Measurements from ENCODE around the gene KATNB1.

KATNB1 gene

GRCh38 chr16:57785385-57785784 lies 49.8 kb downstream of the KATNB1 start:
- peaks cover 2% of the 10 kb centered on the region; the same call in 1 of the 2 replicates for H3F3A ChIP-seq (ENCODE audit: insufficient read depth, low read length)
- H3K27ac ChIP-seq (ENCODE audit: low read length) = no peak overlapping the region
- no peaks in the 10 kb centered on the region for H3K79me2 ChIP-seq (ENCODE audit: low read length)
- H3K9me2 ChIP-seq (replicated peaks; ENCODE audit: insufficient read depth, low read length) = no peaks in the 10 kb centered on the region
- H4K20me1 ChIP-seq (ENCODE audit: insufficient read depth, low read length) = no peaks in the 10 kb centered on the region
- no peak overlapping the region for H3K4me3 ChIP-seq (ENCODE audit: low read length)
- no peaks in the 10 kb centered on the region for H3K9me3 ChIP-seq (replicated peaks; ENCODE audit: insufficient read depth, low read length)
- H3K4me2 ChIP-seq (ENCODE audit: low read depth, low read length) = no peak overlapping the region
- H2AFZ ChIP-seq (ENCODE audit: low read length) = no peak overlapping the region
- H3K36me3 ChIP-seq (replicated peaks; ENCODE audit: insufficient read depth, low read length) = no peaks in the 10 kb centered on the region
- no peak for DNase-seq
- no peaks in the 10 kb centered on the region for H3K27me3 ChIP-seq (replicated peaks; ENCODE audit: insufficient read depth, low read length)
- peaks cover 1% of the 10 kb centered on the region for H3K4me1 ChIP-seq (ENCODE audit: low read length)
- no peak for TF ChIP-seq EZH2phosphoT487 (IDR thresholded peaks at IDR 0.05; ENCODE audit: low read length)
- TF ChIP-seq EZH2 (optimal IDR thresholded peaks at IDR 0.05; ENCODE audit: low read depth, low read length) = no peak
- TF ChIP-seq, protein P1, sequence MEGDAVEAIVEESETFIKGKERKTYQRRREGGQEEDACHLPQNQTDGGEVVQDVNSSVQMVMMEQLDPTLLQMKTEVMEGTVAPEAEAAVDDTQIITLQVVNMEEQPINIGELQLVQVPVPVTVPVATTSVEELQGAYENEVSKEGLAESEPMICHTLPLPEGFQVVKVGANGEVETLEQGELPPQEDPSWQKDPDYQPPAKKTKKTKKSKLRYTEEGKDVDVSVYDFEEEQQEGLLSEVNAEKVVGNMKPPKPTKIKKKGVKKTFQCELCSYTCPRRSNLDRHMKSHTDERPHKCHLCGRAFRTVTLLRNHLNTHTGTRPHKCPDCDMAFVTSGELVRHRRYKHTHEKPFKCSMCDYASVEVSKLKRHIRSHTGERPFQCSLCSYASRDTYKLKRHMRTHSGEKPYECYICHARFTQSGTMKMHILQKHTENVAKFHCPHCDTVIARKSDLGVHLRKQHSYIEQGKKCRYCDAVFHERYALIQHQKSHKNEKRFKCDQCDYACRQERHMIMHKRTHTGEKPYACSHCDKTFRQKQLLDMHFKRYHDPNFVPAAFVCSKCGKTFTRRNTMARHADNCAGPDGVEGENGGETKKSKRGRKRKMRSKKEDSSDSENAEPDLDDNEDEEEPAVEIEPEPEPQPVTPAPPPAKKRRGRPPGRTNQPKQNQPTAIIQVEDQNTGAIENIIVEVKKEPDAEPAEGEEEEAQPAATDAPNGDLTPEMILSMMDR (IDR thresholded peaks at IDR 0.05; ENCODE audit: low read length) = no peak
- no peak overlapping the region for H3K9ac ChIP-seq (ENCODE audit: low read length)

DNA sequence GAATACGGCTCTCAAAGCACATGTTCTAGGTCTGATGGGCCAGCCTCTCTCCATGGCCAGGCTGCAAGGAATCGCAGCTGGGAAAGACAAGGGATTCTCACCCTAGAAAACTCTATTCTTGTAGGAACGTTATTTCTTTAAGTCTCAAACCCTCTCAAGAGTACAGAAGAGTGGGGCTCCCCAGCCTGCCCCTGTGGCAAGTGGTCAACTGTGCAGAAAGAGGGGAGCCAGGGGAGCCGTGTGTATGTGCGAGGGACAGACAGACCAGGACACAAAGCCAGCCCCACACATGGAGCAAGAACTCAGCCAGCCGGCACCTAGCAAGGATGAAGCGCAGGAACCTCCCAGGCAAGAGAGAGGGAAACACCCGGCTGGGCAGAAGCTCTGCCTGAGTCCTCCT lies 50.4 kb downstream of the KATNB1 start:
- DNase-seq = no peak
- Histone ChIP-seq H3K4me2 (ENCODE audit: low read depth, low read length) (no peak overlapping the region), H2AFZ (ENCODE audit: low read length) (no peak overlapping the region), H4K20me1 (ENCODE audit: insufficient read depth, low read length) (no peaks in the 10 kb centered on the region), H3K79me2 (ENCODE audit: low read length) (no peaks in the 10 kb centered on the region), H3K9me2 (replicated peaks; ENCODE audit: insufficient read depth, low read length) (no peaks in the 10 kb centered on the region), H3K36me3 (replicated peaks; ENCODE audit: insufficient read depth, low read length) (no peaks in the 10 kb centered on the region), H3K27me3 (replicated peaks; ENCODE audit: insufficient read depth, low read length) (no peaks in the 10 kb centered on the region), H3K9me3 (replicated peaks; ENCODE audit: insufficient read depth, low read length) (no peaks in the 10 kb centered on the region), H3K9ac (ENCODE audit: low read length) (no peak overlapping the region), H3K27ac (ENCODE audit: low read length) (no peak overlapping the region), H3K4me3 (ENCODE audit: low read length) (no peak overlapping the region), H3F3A (ENCODE audit: insufficient read depth, low read length) (peaks cover 8% of the 10 kb centered on the region; the same call in 1 of the 2 replicates), H3K4me1 (ENCODE audit: low read length) (peaks cover 7% of the 10 kb centered on the region)
- TF ChIP-seq, protein P1 (IDR thresholded peaks at IDR 0.05; ENCODE audit: low read length) = no peak

- Histone ChIP-seq H3K9me2 (replicated peaks; ENCODE audit: insufficient read depth, low read length) (no peaks in the 10 kb centered on the region), H3K4me1 (ENCODE audit: low read length) (peaks cover 16% of the 10 kb centered on the region), H3K36me3 (replicated peaks; ENCODE audit: insufficient read depth, low read length) (no peaks in the 10 kb centered on the region), H3K9me3 (replicated peaks; ENCODE audit: insufficient read depth, low read length) (no peaks in the 10 kb centered on the region), H4K20me1 (ENCODE audit: insufficient read depth, low read length) (no peaks in the 10 kb centered on the region), H3K4me3 (ENCODE audit: low read length) (no peak overlapping the region), H3K79me2 (ENCODE audit: low read length) (no peaks in the 10 kb centered on the region), H3K27ac (ENCODE audit: low read length) (no peak overlapping the region), H2AFZ (ENCODE audit: low read length) (no peak overlapping the region), H3K27me3 (replicated peaks; ENCODE audit: insufficient read depth, low read length) (no peaks in the 10 kb centered on the region), H3F3A (ENCODE audit: insufficient read depth, low read length) (peaks cover 17% of the 10 kb centered on the region), H3K9ac (ENCODE audit: low read length) (no peak overlapping the region), H3K4me2 (ENCODE audit: low read depth, low read length) (no peak overlapping the region)
- TF ChIP-seq EZH2phosphoT487 (IDR thresholded peaks at IDR 0.05; ENCODE audit: low read length) (no peak), EZH2 (optimal IDR thresholded peaks at IDR 0.05; ENCODE audit: low read depth, low read length) (no peak)
- TF ChIP-seq, protein P1 (IDR thresholded peaks at IDR 0.05; ENCODE audit: low read length) = no peak
- no peak for DNase-seq
Measured at GRCh38 chr16:57786632-57787518, 51.3 kb downstream of the KATNB1 start.

Measured in MM.1S (cell line).